Osteoblast (primary cell): ENCODE results near the gene PADI3. TPM values are rescaled to one million over a fixed set of nuclear protein-coding genes. Genes with fewer than 3 reads are reported as not detected.
A peak's percentile ranks its signal among the peaks of the same experiment; 100 is the strongest.

Source experiments
- DNase-seq: peaks from one replicate; pipeline ENCODE4 v3.0.0; 2011; ENCODE audit warnings: low spot score, mixed read lengths; ENCODE audit not compliant: insufficient read length; ENCODE audit errors: missing footprints
- H2AFZ ChIP-seq: 2 replicates; pipeline ENCODE4 v1.6.0; 2011; ENCODE audit warnings: mild to moderate bottlenecking, low read length
- H3K27ac ChIP-seq: 2 replicates; pipeline ENCODE4 v1.5.1; 2011; ENCODE audit warnings: mild to moderate bottlenecking, low read depth, low read length, moderate library complexity
- H3K27me3 ChIP-seq: 2 replicates; pipeline ENCODE4 v1.6.0; 2012; ENCODE audit warnings: mild to moderate bottlenecking, control low read depth, inconsistent platforms, low read length, moderate library complexity; ENCODE audit not compliant: insufficient read depth
- H3K36me3 ChIP-seq: 2 replicates; pipeline ENCODE4 v1.5.1; 2011; ENCODE audit warnings: mild to moderate bottlenecking, low read length, control low read depth, moderate library complexity; ENCODE audit not compliant: insufficient read depth
- H3K4me1 ChIP-seq: 2 replicates; pipeline ENCODE4 v1.5.1; 2011; ENCODE audit warnings: mild to moderate bottlenecking, low read length, control low read depth, moderate library complexity; ENCODE audit not compliant: insufficient read depth
- H3K4me2 ChIP-seq: 2 replicates; pipeline ENCODE4 v1.6.0; 2011; ENCODE audit warnings: mild to moderate bottlenecking, low read length; ENCODE audit not compliant: insufficient read depth
- H3K4me3 ChIP-seq: fragments of 200-600 bp; sonication (generic); 3 replicates; pipeline ENCODE4 v1.5.1; 2012; ENCODE audit warnings: mild to moderate bottlenecking, low read length, inconsistent platforms; ENCODE audit not compliant: insufficient read depth
- H3K79me2 ChIP-seq: 2 replicates; pipeline ENCODE4 v1.6.0; 2012; ENCODE audit warnings: mild to moderate bottlenecking, low read length, control low read depth, inconsistent platforms; ENCODE audit not compliant: insufficient read depth
- H3K9me3 ChIP-seq: 2 replicates; pipeline ENCODE4 v1.5.1; 2011; ENCODE audit warnings: low read depth, low read length, control low read depth
- H4K20me1 ChIP-seq: 2 replicates; pipeline ENCODE4 v1.6.0; 2012; ENCODE audit warnings: mild to moderate bottlenecking, low read length, control low read depth; ENCODE audit not compliant: insufficient read depth
- CTCF ChIP-seq: IDR thresholded peaks from 2 replicates; pipeline ENCODE4 v1.5.1; 2011; ENCODE audit warnings: mild to moderate bottlenecking, low read depth, low read length, moderate library complexity; ENCODE audit errors: extremely low read depth
- total RNA-seq: library from RNA; depleted of rRNA; stranded (reverse); fragments of >200 nt; gene quantifications from 2 replicates; pipeline ENCODE4 v1.2.3, GENCODE V29; 2012

The PADI3 gene
- total RNA-seq, 1 donor, result not detected

GRCh38 chr1:17263936-17264335, 15.0 kb downstream of the PADI3 start:
- no peak overlapping the region for H3K4me2 ChIP-seq
- no peak overlapping the region for H3K4me3 ChIP-seq
- no peak for TF ChIP-seq CTCF
- peaks cover 6% of the 10 kb centered on the region for H3K4me1 ChIP-seq
- no peaks in the 10 kb centered on the region for H3K79me2 ChIP-seq
- H3K27ac ChIP-seq, result no peak overlapping the region
- H3K27me3 ChIP-seq, result peaks cover 25% of the 10 kb centered on the region
- H3K9me3 ChIP-seq, result no peaks in the 10 kb centered on the region
- no peaks in the 10 kb centered on the region for H3K36me3 ChIP-seq
- H2AFZ ChIP-seq, result no peak overlapping the region
- no peak for DNase-seq
- no peaks in the 10 kb centered on the region for H4K20me1 ChIP-seq

GRCh38 chr1:17264470-17264869, 15.6 kb downstream of the PADI3 start:
- Histone ChIP-seq H3K79me2 (no peaks in the 10 kb centered on the region), H3K4me1 (peaks cover under 1% of the 10 kb centered on the region), H3K4me3 (no peak overlapping the region), H3K27me3 (peaks cover 24% of the 10 kb centered on the region), H4K20me1 (no peaks in the 10 kb centered on the region), H2AFZ (no peak overlapping the region), H3K36me3 (no peaks in the 10 kb centered on the region), H3K9me3 (no peaks in the 10 kb centered on the region), H3K27ac (no peak overlapping the region), H3K4me2 (no peak overlapping the region)
- no peak for DNase-seq
- TF ChIP-seq CTCF, result no peak

GRCh38 chr1:17265162-17265561, 16.3 kb downstream of the PADI3 start:
- Histone ChIP-seq H3K36me3 (no peaks in the 10 kb centered on the region), H3K79me2 (no peaks in the 10 kb centered on the region), H2AFZ (no peak overlapping the region), H3K27me3 (peaks cover 21% of the 10 kb centered on the region), H4K20me1 (no peaks in the 10 kb centered on the region), H3K27ac (no peak overlapping the region), H3K4me2 (no peak overlapping the region), H3K4me3 (no peak overlapping the region), H3K4me1 (no peaks in the 10 kb centered on the region), H3K9me3 (no peaks in the 10 kb centered on the region)
- peak; percentile 69 for DNase-seq
- no peak for TF ChIP-seq CTCF

GRCh38 chr1:17265950-17266349, 17.1 kb downstream of the PADI3 start:
- Histone ChIP-seq H3K27ac (no peak overlapping the region), H3K27me3 (peaks cover 14% of the 10 kb centered on the region), H3K36me3 (no peaks in the 10 kb centered on the region), H3K4me1 (no peaks in the 10 kb centered on the region), H3K4me2 (no peak overlapping the region), H2AFZ (no peak overlapping the region), H4K20me1 (no peaks in the 10 kb centered on the region), H3K4me3 (no peak overlapping the region), H3K9me3 (no peaks in the 10 kb centered on the region), H3K79me2 (no peaks in the 10 kb centered on the region)
- no peak for DNase-seq
- TF ChIP-seq CTCF, result no peak
